NB4 (cell line): ENCODE results near the gene UCHL5.
A peak's percentile ranks its signal among the peaks of the same experiment; 100 is the strongest.

Experiments used
- DNase-seq: peaks from one replicate; pipeline ENCODE4 v3.0.0; 2010; ENCODE audit warnings: low read depth
- H3K4me3 ChIP-seq: one replicate; pipeline ENCODE4 v1.5.1; 2011; ENCODE audit warnings: mild to moderate bottlenecking, low read depth, low read length, moderate library complexity
- MYC ChIP-seq: IDR thresholded peaks from 2 replicates; pipeline ENCODE4 v1.6.1; 2011; ENCODE audit warnings: low read depth, low read length
- POLR2A ChIP-seq: IDR thresholded peaks from 2 replicates; pipeline ENCODE4 v1.6.1; 2011; ENCODE audit warnings: mild to moderate bottlenecking; ENCODE audit not compliant: insufficient read length; ENCODE audit errors: extremely low read depth
- TF ChIP-seq, protein P1 (sequence below): IDR thresholded peaks from 2 replicates; pipeline ENCODE4 v1.6.1; 2011; ENCODE audit warnings: low read depth, low read length
- TF ChIP-seq, protein P2 (sequence below): IDR thresholded peaks from one replicate; pipeline ENCODE4 v1.5.1; 2012; ENCODE audit warnings: low read depth, low read length

The UCHL5 gene

GRCh38 chr1:193030280-193030679 lies 28.9 kb downstream of the UCHL5 start:
- no peak overlapping the region for H3K4me3 ChIP-seq
- no peak for DNase-seq
- TF ChIP-seq POLR2A = no peak
- TF ChIP-seq, protein P1, sequence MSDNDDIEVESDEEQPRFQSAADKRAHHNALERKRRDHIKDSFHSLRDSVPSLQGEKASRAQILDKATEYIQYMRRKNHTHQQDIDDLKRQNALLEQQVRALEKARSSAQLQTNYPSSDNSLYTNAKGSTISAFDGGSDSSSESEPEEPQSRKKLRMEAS = no peak
- TF ChIP-seq MYC = no peak
- TF ChIP-seq, protein P2, sequence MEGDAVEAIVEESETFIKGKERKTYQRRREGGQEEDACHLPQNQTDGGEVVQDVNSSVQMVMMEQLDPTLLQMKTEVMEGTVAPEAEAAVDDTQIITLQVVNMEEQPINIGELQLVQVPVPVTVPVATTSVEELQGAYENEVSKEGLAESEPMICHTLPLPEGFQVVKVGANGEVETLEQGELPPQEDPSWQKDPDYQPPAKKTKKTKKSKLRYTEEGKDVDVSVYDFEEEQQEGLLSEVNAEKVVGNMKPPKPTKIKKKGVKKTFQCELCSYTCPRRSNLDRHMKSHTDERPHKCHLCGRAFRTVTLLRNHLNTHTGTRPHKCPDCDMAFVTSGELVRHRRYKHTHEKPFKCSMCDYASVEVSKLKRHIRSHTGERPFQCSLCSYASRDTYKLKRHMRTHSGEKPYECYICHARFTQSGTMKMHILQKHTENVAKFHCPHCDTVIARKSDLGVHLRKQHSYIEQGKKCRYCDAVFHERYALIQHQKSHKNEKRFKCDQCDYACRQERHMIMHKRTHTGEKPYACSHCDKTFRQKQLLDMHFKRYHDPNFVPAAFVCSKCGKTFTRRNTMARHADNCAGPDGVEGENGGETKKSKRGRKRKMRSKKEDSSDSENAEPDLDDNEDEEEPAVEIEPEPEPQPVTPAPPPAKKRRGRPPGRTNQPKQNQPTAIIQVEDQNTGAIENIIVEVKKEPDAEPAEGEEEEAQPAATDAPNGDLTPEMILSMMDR = no peak

DNA sequence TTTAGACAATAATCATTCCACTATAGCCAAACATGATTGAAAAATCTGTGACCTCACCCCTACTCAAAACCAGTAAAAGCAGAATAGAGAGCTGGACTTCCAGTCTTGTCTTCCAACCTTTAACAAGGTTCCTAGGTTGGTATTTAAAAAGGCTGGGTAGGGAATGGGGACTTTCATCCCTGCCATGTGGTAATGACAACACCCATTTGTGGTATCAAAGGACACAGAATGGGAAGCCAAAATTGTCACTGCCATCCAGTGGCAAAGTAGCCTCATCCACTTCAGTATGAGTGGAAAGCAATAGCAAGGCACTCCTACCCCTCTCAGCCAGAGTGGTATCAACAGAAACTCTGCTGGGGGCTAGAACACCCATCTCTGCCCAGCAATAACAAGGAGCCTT lies 33.9 kb downstream of the UCHL5 start:
- TF ChIP-seq, protein P2 = no peak
- TF ChIP-seq POLR2A = no peak
- TF ChIP-seq MYC = no peak
- TF ChIP-seq, protein P1 = no peak
- no peak overlapping the region for H3K4me3 ChIP-seq
- DNase-seq = no peak

DNA sequence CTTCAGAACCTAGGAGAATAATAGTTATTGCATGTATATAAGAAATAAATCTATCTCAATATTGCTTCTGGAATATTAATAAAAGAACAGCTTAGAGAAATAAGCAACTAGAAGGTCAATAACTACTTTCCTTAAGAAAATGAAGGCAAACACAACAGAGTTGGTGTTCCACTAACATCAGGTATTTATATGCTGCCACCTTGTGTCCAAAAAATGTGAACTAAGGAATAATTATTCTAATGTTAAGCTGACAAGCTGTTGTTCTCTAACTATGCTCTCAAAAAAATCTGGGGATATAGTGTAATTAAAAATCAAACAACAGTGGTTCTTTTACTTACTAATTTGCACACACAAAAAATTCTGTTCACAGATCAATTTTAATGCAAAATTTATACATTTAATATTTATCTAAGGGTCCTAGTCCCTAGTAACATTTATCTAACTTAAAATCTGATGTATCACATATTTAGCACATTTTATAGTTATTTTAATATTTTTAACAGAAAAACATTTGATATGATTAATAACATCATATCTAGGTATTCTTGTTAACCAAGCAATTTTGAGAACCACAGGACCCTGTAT lies 39.6 kb downstream of the UCHL5 start:
- peak; percentile 61 for DNase-seq
- TF ChIP-seq, protein P2 = no peak

GRCh38 chr1:193016788-193017187 lies 42.4 kb downstream of the UCHL5 start:
- TF ChIP-seq POLR2A = no peak
- TF ChIP-seq, protein P2 = no peak
- no peak for TF ChIP-seq MYC
- TF ChIP-seq, protein P1 = no peak
- no peak overlapping the region for H3K4me3 ChIP-seq
- DNase-seq = no peak

More for the DNA sequence above, 39.6 kb downstream of the UCHL5 start:
- H3K4me3 ChIP-seq = no peak overlapping the region

- TF ChIP-seq MYC = no peak
- TF ChIP-seq POLR2A = no peak
- TF ChIP-seq, protein P1 = no peak
- TF ChIP-seq, protein P2 = no peak
- no peak for DNase-seq
- no peak overlapping the region for H3K4me3 ChIP-seq
Observed at GRCh38 chr1:193014400-193014799, 44.8 kb downstream of the UCHL5 start.

GRCh38 chr1:193013707-193014106 lies 45.5 kb downstream of the UCHL5 start:
- no peak for DNase-seq
- H3K4me3 ChIP-seq = no peak overlapping the region
- TF ChIP-seq MYC (no peak), POLR2A (no peak)
- TF ChIP-seq, protein P2 = no peak
- TF ChIP-seq, protein P1 = no peak
